IMR-90 (cell line): ENCODE measurements around the gene USP4. TPM values are rescaled to one million over a fixed set of nuclear protein-coding genes. Genes with fewer than 3 reads are reported as not detected.

Experiments used
- ATAC-seq: fragments of 200-7000 bp; cut with Tn5 transposase; 2 replicates; pipeline ENCODE4 v1.9.1; 2020; ENCODE audit warnings: low read depth, mild to moderate bottlenecking, moderate library complexity
- BruUV-seq: library from RNA; stranded (reverse); fragments of 400-500 nt; replicated peaks from 2 replicates; lab custom pipeline; 2021; lab: Mats Ljungman, UMichigan
- CTCF ChIA-PET: fragments of 300-600 bp; formaldehyde crosslinking; extraction: SDS; loops from one replicate; lab custom pipeline; 2021; ENCODE audit warnings: antibody characterized with exemption; lab: Yijun Ruan, JAX
- POLR2A ChIA-PET: fragments of 300-600 bp; sonication (Branson Sonifier 250); formaldehyde crosslinking; loops from one replicate; lab custom pipeline; 2022; ENCODE audit warnings: antibody characterized with exemption; ENCODE audit not compliant: unreplicated experiment; lab: Charles Lee
- DNase-seq: peaks from one replicate; pipeline ENCODE4 v3.0.0; 2013
- H2AFZ ChIP-seq: replicated peaks from 2 replicates; pipeline ENCODE3; 2013; ENCODE audit warnings: low read length, mild to moderate bottlenecking; ENCODE audit not compliant: poor library complexity
- H2AK5ac ChIP-seq: 2 replicates; pipeline ENCODE4 v1.6.1; 2013; ENCODE audit warnings: low read depth, low read length, inconsistent platforms
- H2AK9ac ChIP-seq: replicated peaks from 2 replicates; pipeline ENCODE3; 2013; ENCODE audit warnings: mild to moderate bottlenecking, low read depth, low read length, moderate library complexity; ENCODE audit not compliant: poor library complexity
- H2BK120ac ChIP-seq: 2 replicates; pipeline ENCODE4 v1.6.1; 2013; ENCODE audit warnings: low read depth, low read length, inconsistent platforms
- H2BK15ac ChIP-seq: 3 replicates; pipeline ENCODE4 v1.6.1; 2013; ENCODE audit warnings: low read depth, low read length, inconsistent platforms
- H2BK20ac ChIP-seq: 2 replicates; pipeline ENCODE4 v1.6.1; 2013; ENCODE audit warnings: low read depth, mild to moderate bottlenecking, inconsistent platforms, low read length, moderate library complexity
- H2BK5ac ChIP-seq: 2 replicates; pipeline ENCODE4 v1.6.1; 2013; ENCODE audit warnings: mild to moderate bottlenecking, low read depth, low read length, inconsistent platforms; ENCODE audit not compliant: poor library complexity, severe bottlenecking
- H3K14ac ChIP-seq: replicated peaks from 2 replicates; pipeline ENCODE4 v1.6.1; 2013; ENCODE audit warnings: low read depth, low read length, inconsistent platforms
- H3K18ac ChIP-seq: 2 replicates; pipeline ENCODE4 v1.6.1; 2013; ENCODE audit warnings: low read depth, low read length, control low read depth
- H3K23ac ChIP-seq: 2 replicates; pipeline ENCODE4 v1.6.1; 2013; ENCODE audit warnings: low read depth, low read length, inconsistent platforms
- H3K27ac ChIP-seq: 2 replicates; pipeline ENCODE4 v1.5.1; 2013; ENCODE audit warnings: mild to moderate bottlenecking, control low read depth, low read length; ENCODE audit not compliant: insufficient read depth
- H3K27me3 ChIP-seq: 2 replicates; pipeline ENCODE4 v1.6.1; 2013; ENCODE audit warnings: low read length; ENCODE audit not compliant: control insufficient read depth, insufficient read depth
- H3K36me3 ChIP-seq: 2 replicates; pipeline ENCODE4 v1.6.1; 2013; ENCODE audit warnings: low read length, mixed read lengths; ENCODE audit not compliant: control insufficient read depth, insufficient read depth
- H3K4ac ChIP-seq: 2 replicates; pipeline ENCODE4 v1.6.1; 2013; ENCODE audit warnings: low read depth, low read length, inconsistent platforms
- H3K4me1 ChIP-seq: 2 replicates; pipeline ENCODE4 v1.6.1; 2013; ENCODE audit warnings: low read length, mixed read lengths; ENCODE audit not compliant: control insufficient read depth, insufficient read depth
- H3K4me2 ChIP-seq: 2 replicates; pipeline ENCODE4 v1.6.1; 2013; ENCODE audit warnings: low read depth, mild to moderate bottlenecking, control low read depth, low read length, moderate library complexity
- H3K4me3 ChIP-seq: 2 replicates; pipeline ENCODE4 v1.5.1; 2013; ENCODE audit warnings: low read depth, mild to moderate bottlenecking, control low read depth, low read length, moderate library complexity; ENCODE audit not compliant: insufficient read depth
- H3K56ac ChIP-seq: 2 replicates; pipeline ENCODE4 v1.6.1; 2013; ENCODE audit warnings: low read length, inconsistent platforms; ENCODE audit not compliant: insufficient read depth; ENCODE audit errors: extremely low read depth
- H3K79me1 ChIP-seq, 2 experiments: 2 replicates each; pipeline ENCODE4 v1.6.1; 2013; ENCODE audit warnings: low read length in 2 of 2, inconsistent platforms in 1 of 2, low read depth in 1 of 2
- H3K9ac ChIP-seq: 2 replicates; pipeline ENCODE4 v1.6.1; 2013; ENCODE audit warnings: low read depth, low read length, control low read depth
- H3K9me1 ChIP-seq: 2 replicates; pipeline ENCODE4 v1.6.1; 2013; ENCODE audit warnings: low read length, inconsistent platforms; ENCODE audit not compliant: insufficient read depth
- H3K9me3 ChIP-seq: 2 replicates; pipeline ENCODE4 v1.6.1; 2013; ENCODE audit warnings: low read length; ENCODE audit not compliant: control insufficient read depth, insufficient read depth
- H4K20me1 ChIP-seq: 2 replicates; pipeline ENCODE4 v1.6.1; 2013; ENCODE audit warnings: low read length, inconsistent platforms; ENCODE audit not compliant: insufficient read depth
- H4K5ac ChIP-seq: 2 replicates; pipeline ENCODE4 v1.6.1; 2013; ENCODE audit warnings: mild to moderate bottlenecking, low read depth, low read length, control low read depth
- H4K8ac ChIP-seq, 2 experiments: 2 replicates each; pipeline ENCODE4 v1.6.1; 2013; ENCODE audit warnings: low read depth in 2 of 2, low read length in 2 of 2, control low read depth in 1 of 2, inconsistent platforms in 1 of 2
- H4K91ac ChIP-seq: 2 replicates; pipeline ENCODE4 v1.6.1; 2013; ENCODE audit warnings: low read depth, low read length, inconsistent platforms; ENCODE audit not compliant: insufficient read depth
- BHLHE40 ChIP-seq: fragments of 150-350 bp; IDR thresholded peaks from 2 replicates; pipeline ENCODE4 v1.6.1; 2016; ENCODE audit warnings: mild to moderate bottlenecking, low read depth, low read length
- CEBPB ChIP-seq: IDR thresholded peaks from 2 replicates; pipeline ENCODE4 v1.6.1; 2012; ENCODE audit warnings: low read depth, low read length, improper control_type of control experiment
- CHD1 ChIP-seq: IDR thresholded peaks from 2 replicates; pipeline ENCODE4 v1.6.1; 2012; ENCODE audit warnings: low read depth, low read length, improper control_type of control experiment
- FOS ChIP-seq: fragments of 150-350 bp; IDR thresholded peaks from 2 replicates; pipeline ENCODE4 v1.6.1; 2016; ENCODE audit warnings: low read depth, low read length
- MAFK ChIP-seq: IDR thresholded peaks from 2 replicates; pipeline ENCODE4 v1.6.1; 2012; ENCODE audit warnings: low read depth, low read length, improper control_type of control experiment
- MAZ ChIP-seq: IDR thresholded peaks from 2 replicates; pipeline ENCODE4 v1.6.1; 2012; ENCODE audit warnings: low read depth, mild to moderate bottlenecking, low read length, improper control_type of control experiment, moderate library complexity, borderline replicate concordance
- MXI1 ChIP-seq: IDR thresholded peaks from 2 replicates; pipeline ENCODE4 v1.6.1; 2012; ENCODE audit warnings: low read depth, mild to moderate bottlenecking, low read length, moderate library complexity, borderline replicate concordance
- NFE2L2 ChIP-seq: fragments of 150-350 bp; IDR thresholded peaks from 2 replicates; pipeline ENCODE4 v1.6.1; 2016; ENCODE audit warnings: low read depth, mild to moderate bottlenecking, low read length
- POLR2A ChIP-seq: IDR thresholded peaks from 2 replicates; pipeline ENCODE4 v1.6.1; 2012; ENCODE audit warnings: mild to moderate bottlenecking, low read depth, low read length
- RAD21 ChIP-seq: IDR thresholded peaks from 2 replicates; pipeline ENCODE4 v1.6.1; 2012; ENCODE audit warnings: low read length, improper control_type of control experiment
- RCOR1 ChIP-seq: IDR thresholded peaks from 2 replicates; pipeline ENCODE4 v1.6.1; 2012; ENCODE audit warnings: mild to moderate bottlenecking, low read length, improper control_type of control experiment; ENCODE audit not compliant: insufficient replicate concordance
- RFX5 ChIP-seq: IDR thresholded peaks from 2 replicates; pipeline ENCODE4 v1.8.0; 2012; ENCODE audit warnings: low read depth, mild to moderate bottlenecking, low read length, moderate library complexity
- SMC3 ChIP-seq: fragments of 150-350 bp; IDR thresholded peaks from 2 replicates; pipeline ENCODE4 v1.6.1; 2016; ENCODE audit warnings: low read depth, mild to moderate bottlenecking, antibody characterized with exemption, low read length, moderate library complexity
- WGBS, 2 experiments: methylation state at CpG; one replicate each; pipeline versions ENCODE4 v1.1.5 to v1.1.7; 2013; ENCODE audit warnings: missing lambda C conversion rate in 2 of 2; ENCODE audit not compliant: insufficient read length in 1 of 2; ENCODE audit errors: extremely low coverage in 2 of 2; 5-methylcytosine and 5-hydroxymethylcytosine counted together
- dilution Hi-C: fragments of 300-500 bp; cut with HindIII; formaldehyde crosslinking; loops from one replicate; pipeline ENCODE4 v1.14.3; 2018; ENCODE audit warnings: low sequenced_read_pairs; ENCODE audit not compliant: unreplicated experiment
- in situ Hi-C: fragments of 300-500 bp; cut with MboI; formaldehyde crosslinking; loops from 3 replicates; pipeline ENCODE4 v1.14.3; 2019; ENCODE audit warnings: low sequenced_read_pairs, inconsistent platforms, mixed read lengths
- intact Hi-C: fragments of 100-400 bp; cut with micrococcal nuclease; formaldehyde crosslinking; loops from 2 replicates; pipeline ENCODE4 v1.10.0; 2022
- polyA plus RNA-seq, 3 experiments: library from polyadenylated mRNA; depleted of rRNA; stranded (reverse); fragments of >200 nt; gene quantifications; 2 replicates each; pipeline ENCODE4 v1.2.3, GENCODE V29; 2012; ENCODE audit warnings: low replicate concordance in 1 of 3
- total RNA-seq: library from RNA; depleted of rRNA; stranded (reverse); fragments of >200 nt; gene quantifications from 2 replicates; pipeline ENCODE4 v1.2.3, GENCODE V29; 2012
- TF ChIP-seq, protein P1 (sequence below): fragments of 150-350 bp; IDR thresholded peaks from 2 replicates; pipeline ENCODE4 v1.6.1; 2017; ENCODE audit warnings: mild to moderate bottlenecking, antibody characterized with exemption, low read length, low read depth
- TF ChIP-seq, protein P2 (sequence below): fragments of 150-350 bp; IDR thresholded peaks from 2 replicates; pipeline ENCODE4 v1.6.1; 2016; ENCODE audit warnings: low read depth, mild to moderate bottlenecking, low read length, moderate library complexity, borderline replicate concordance
- TF ChIP-seq, protein P3 (sequence below): conservative IDR thresholded peaks from 2 replicates; pipeline ENCODE4 v1.5.1; 2012; ENCODE audit warnings: mild to moderate bottlenecking, low read depth, low read length, improper control_type of control experiment

USP4 gene
- total and polyA plus RNA-seq, 2 of the 4 experiments (the other 2 are of a cell fraction): 29.9 to 42.3 TPM

DNA sequence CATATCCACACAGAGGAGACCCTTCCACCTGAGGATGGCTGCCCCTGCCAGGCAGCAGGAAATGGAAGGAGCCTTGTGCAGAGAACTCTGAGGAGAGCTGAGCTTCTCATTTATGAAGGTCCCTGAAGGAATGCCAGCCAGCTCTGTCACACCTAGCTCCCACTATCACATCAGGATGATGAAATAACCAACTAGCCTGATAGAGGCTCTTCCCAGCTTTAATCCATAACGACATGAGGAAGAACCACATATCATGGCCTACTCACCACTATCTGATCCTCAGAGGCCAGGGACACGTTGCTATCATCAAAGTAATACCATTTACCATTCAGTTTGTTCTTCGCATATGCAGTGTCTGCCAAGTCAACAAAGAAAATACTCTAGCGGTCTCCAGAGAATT lies 61.3 kb downstream of the USP4 start:
- no peak for ATAC-seq
- Histone ChIP-seq H4K20me1 (no peaks in the 10 kb centered on the region), H3K23ac (no peak overlapping the region), H4K91ac (no peak overlapping the region), H2AK5ac (no peak overlapping the region), H3K9ac (no peak overlapping the region), H3K18ac (no peak overlapping the region), H2AFZ (no peak overlapping the region), H2BK120ac (no peak overlapping the region), H3K9me1 (peaks cover 6% of the 10 kb centered on the region; the same call in 1 of the 2 replicates), H2AK9ac (no peak overlapping the region), H3K79me1 (peaks cover 0 to 11% of the 10 kb centered on the region in 2 experiments; a peak in 2 of 4 replicates), H2BK5ac (no peak overlapping the region), H3K9me3 (no peaks in the 10 kb centered on the region), H3K4ac (no peak overlapping the region), H3K56ac (no peak overlapping the region), H3K36me3 (peaks cover 30% of the 10 kb centered on the region), H4K5ac (no peak overlapping the region), H2BK15ac (no peak overlapping the region), H4K8ac (no peak overlapping the region), H2BK20ac (no peak overlapping the region), H3K14ac (no peak overlapping the region), H3K4me1 (peaks cover 11% of the 10 kb centered on the region), H3K27me3 (no peaks in the 10 kb centered on the region), H3K27ac (no peak overlapping the region), H3K4me3 (no peak overlapping the region), H3K4me2 (no peak overlapping the region)
- TF ChIP-seq MAZ: no peak
- TF ChIP-seq BHLHE40: no peak
- TF ChIP-seq CEBPB: no peak
- TF ChIP-seq MAFK: no peak
- TF ChIP-seq SMC3: no peak
- no peak for TF ChIP-seq CHD1
- TF ChIP-seq, protein P1, sequence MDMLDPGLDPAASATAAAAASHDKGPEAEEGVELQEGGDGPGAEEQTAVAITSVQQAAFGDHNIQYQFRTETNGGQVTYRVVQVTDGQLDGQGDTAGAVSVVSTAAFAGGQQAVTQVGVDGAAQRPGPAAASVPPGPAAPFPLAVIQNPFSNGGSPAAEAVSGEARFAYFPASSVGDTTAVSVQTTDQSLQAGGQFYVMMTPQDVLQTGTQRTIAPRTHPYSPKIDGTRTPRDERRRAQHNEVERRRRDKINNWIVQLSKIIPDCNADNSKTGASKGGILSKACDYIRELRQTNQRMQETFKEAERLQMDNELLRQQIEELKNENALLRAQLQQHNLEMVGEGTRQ: no peak
- no peak for TF ChIP-seq FOS
- TF ChIP-seq MXI1: no peak
- no peak for TF ChIP-seq RAD21
- no peak for TF ChIP-seq RFX5
- no peak for TF ChIP-seq POLR2A
- TF ChIP-seq, protein P2, sequence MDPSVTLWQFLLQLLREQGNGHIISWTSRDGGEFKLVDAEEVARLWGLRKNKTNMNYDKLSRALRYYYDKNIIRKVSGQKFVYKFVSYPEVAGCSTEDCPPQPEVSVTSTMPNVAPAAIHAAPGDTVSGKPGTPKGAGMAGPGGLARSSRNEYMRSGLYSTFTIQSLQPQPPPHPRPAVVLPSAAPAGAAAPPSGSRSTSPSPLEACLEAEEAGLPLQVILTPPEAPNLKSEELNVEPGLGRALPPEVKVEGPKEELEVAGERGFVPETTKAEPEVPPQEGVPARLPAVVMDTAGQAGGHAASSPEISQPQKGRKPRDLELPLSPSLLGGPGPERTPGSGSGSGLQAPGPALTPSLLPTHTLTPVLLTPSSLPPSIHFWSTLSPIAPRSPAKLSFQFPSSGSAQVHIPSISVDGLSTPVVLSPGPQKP: no peak
- TF ChIP-seq NFE2L2: no peak
- TF ChIP-seq, protein P3, sequence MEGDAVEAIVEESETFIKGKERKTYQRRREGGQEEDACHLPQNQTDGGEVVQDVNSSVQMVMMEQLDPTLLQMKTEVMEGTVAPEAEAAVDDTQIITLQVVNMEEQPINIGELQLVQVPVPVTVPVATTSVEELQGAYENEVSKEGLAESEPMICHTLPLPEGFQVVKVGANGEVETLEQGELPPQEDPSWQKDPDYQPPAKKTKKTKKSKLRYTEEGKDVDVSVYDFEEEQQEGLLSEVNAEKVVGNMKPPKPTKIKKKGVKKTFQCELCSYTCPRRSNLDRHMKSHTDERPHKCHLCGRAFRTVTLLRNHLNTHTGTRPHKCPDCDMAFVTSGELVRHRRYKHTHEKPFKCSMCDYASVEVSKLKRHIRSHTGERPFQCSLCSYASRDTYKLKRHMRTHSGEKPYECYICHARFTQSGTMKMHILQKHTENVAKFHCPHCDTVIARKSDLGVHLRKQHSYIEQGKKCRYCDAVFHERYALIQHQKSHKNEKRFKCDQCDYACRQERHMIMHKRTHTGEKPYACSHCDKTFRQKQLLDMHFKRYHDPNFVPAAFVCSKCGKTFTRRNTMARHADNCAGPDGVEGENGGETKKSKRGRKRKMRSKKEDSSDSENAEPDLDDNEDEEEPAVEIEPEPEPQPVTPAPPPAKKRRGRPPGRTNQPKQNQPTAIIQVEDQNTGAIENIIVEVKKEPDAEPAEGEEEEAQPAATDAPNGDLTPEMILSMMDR: no peak
- TF ChIP-seq RCOR1: no peak
- ChIA-PET POLR2A (interaction anchor here (0.6 to 0.7 kb wide), 3 partner anchors 25 to 147 kb away, joined by 3 to 4 read pairs (median 3); no protein-coding TSS in a partner anchor), CTCF (interaction anchor here (0.8 to 1.2 kb wide), 2 partner anchors 10 to 107 kb away, joined by 3 read pairs; partner anchors contain the start of gene KLHDC8B)
- no TSS peak for BruUV-seq
- intact Hi-C loops: no loop called here
- dilution Hi-C loops: no loop called here
- no peak for DNase-seq
- in situ Hi-C loops: no loop called here
- WGBS, 2 experiments: 67% methylated on average over 1 of the region's 4 CpGs; no CpG with 5 or more reads in 1 of the 2 experiments
